HG02943 (cell line): ENCODE data around the gene RBMS3.
"Not testable (repeated sequence)": the region's sequence is repeated elsewhere in the genome, so short reads cannot be mapped to it uniquely, and the experiment has no call there.

Source experiments
- ATAC-seq: cut with Tn5 transposase; IDR thresholded peaks from one replicate; pipeline ENCODE4 v1.9.1; 2021; ENCODE audit warnings: mild to moderate bottlenecking, low read depth, moderate library complexity; ENCODE audit not compliant: unreplicated experiment

Gene RBMS3

DNA sequence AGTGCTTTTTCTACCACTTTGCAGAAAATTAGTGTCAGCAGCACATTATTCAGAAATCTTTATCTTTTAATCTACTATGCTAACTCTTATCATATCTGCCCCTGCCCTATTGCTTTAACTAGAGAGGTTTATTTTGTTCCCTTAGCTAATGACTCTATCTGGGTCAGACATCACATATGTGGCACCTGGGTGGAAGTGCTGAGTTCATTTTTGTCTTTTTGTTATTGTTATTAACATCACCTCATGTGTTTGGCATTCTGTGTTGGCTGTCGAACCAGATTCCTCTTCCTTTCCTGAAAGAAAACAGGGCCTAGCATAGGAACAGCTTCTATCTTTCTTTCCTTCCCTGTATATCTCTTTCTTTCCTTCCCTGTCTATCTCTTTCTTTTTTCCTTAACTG, 100.7 kb downstream of the RBMS3 start:
- no peak for ATAC-seq

DNA sequence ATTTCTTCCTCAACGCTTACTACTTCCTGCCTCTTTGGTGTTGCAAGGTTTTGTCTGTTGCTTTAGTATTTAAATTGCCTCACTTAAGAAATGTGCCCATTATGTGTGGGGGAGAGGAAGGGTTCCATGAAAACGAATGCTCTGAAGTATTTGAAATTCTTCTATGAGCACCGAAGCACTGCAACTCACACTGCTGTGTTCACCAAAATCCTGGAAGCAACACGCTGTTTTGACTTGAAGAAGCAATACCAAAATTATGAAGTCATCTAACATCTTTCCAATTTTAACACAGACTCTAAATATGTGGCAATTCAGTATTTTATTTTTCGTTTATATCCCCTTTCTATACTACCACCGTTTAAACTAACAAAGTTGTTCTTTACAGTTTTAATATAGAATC, 101.5 kb downstream of the RBMS3 start:
- ATAC-seq = no peak

DNA sequence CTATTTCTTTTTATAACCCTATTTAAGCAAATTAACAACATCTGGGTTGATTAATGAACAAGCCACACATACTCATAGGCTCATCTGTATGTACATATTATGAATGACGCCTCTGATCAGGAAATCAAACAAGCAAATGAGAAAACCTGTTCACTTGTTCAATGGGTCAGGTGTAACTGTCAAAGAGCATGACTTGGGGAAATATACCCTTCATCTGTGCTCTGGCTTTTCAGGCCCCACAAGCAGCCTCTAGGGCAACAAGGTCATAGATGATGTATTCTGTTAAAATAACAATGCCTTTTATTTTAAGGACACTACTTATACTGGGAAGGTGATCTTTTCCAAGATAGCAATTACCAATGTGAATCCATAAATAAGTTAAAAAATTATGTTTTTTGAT, 102.0 kb downstream of the RBMS3 start:
- ATAC-seq = no peak

DNA sequence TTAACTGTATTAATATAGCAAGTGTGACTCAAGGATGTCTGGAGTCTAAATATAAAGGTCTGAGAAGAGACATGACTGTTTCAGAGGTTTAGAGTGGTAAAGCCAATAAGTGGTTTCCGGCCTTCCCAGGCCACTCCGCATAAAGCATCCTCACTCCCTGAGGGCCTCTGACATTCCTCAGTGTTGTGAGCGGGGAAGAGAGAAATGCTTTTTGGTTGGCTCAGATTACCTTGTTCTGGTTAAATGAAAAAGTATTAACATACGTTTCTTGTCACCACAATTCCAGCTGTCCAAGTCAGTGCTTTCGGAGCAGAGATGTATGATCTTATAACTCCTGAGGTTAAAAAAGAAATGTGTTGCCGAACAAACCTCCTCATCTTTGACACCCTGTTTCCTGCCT, 103.8 kb downstream of the RBMS3 start:
- ATAC-seq = no peak

DNA sequence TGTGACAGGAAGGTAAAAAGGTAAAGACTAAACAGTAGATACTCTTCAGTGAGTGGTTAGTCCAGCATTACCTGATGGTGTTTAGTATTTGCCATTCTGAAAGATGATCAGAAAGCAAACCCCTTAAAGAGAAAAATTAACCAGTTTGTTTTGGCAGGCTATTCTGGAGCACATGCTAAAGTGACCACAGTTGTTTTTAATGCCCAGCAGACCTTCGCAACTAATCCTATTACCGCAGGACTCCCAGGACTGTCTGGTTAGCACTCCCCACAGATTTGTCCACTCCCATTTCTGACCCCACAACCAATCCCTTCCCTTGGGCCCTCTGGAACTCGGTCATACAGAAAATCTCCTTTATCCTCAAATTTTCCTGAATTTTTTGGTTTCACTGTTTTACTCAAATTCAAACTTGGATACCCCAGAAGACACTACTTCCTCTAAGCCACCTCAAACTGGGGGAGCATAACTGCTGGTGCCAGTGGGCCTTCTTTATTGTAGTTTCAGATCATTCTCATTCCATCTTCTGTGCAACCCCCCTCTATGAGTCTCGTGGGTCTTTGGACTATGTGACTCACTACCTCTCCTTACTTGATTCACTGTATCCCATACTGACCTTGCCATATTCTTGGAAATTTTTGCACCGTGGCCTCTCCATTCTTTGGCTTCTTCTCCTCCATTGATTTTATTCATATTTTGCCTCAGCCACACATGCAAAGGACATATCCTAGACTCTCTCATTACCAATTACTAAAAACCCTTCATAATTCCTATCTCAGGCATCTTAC, 104.4 kb downstream of the RBMS3 start:
- ATAC-seq = no peak

DNA sequence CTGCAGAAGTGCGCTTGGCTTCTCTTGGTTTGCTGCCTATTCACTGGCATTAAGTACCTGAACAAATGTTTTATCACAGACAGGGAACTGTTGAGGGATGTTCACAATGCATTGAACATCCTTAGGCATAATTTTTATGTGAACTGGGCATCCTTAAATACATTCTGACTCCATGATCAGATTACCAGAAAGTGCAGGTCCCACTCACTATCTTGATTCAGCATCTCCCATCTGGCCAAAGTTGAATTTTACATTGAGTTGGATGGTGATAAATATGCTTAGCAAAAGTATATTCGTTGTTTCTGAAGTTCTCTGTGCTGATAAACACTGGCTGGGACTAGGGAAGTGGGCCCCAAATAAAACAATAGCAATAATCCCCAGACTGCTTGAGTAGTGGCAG, 108.5 kb downstream of the RBMS3 start:
- no peak for ATAC-seq

DNA sequence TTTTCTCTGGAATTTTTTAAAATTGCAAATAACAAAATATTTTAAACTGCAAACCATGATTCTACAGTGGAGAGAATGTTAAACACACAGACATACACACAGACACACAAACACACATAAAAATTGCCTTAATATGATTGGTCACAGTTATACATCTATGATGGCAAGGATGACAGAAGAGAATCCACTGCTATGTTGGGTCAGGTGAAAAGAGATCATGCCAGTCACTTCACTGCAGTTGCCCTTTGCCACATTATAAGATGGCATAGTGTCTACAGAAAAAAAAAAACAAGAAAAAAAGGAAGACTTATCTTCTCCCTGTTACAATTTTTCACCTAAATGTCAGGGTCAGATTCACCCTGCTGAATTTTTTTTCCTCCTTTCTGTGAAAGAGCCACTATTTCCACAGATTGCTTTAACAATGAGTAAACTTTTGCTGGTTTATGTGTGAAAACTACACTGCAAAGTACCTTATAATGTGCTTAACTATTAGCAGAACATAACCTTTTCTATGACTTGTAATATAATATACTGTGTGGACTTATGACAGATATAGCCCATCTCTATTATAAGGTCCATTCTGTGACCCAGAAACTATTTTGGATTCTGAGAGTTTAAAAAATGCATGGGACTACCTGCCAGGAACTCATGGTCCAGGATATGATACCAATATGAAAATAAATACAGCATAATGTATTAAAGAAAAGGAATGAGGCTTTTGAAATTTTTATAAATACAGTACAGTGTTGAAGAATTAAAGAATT, 111.9 kb downstream of the RBMS3 start:
- no peak for ATAC-seq

DNA sequence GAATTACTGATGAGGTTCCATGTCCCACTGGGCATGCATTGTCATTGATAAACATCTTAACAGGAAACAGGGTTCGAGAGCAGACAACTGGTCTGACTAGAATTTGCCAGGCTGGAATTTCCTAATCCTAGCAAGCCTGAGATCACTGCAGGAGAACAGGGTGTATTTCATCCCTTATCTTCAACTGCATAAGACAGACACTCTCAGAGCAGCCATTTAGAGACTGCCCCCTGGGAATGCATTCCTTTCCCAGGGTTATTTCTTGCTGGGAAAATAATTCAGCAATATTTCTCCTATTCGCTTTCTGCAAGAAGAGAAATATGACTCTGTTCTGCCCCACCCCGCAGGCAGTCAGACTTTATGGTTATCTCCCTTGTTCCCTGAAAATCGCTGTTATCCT, 113.1 kb downstream of the RBMS3 start:
- ATAC-seq = not testable (repeated sequence)

DNA sequence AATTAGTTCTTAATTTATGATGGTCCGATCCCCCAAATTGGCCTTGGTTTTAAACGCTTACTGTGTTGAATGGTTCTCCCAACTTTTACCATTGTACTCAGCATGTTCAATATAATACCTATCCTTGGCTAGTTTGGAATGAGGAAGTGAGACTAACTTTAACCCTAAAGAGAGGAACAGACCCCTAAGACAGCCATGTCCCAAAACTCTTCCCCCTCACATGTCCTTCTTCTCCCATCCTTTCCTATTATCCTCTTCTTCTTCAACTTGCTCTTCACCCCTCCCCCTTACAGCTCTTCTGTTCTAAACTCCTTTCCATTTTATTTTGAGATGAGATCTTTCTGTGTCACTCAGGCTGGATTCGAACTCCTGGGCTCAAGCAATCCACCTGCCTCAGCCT, 116.5 kb downstream of the RBMS3 start:
- ATAC-seq = no peak

DNA sequence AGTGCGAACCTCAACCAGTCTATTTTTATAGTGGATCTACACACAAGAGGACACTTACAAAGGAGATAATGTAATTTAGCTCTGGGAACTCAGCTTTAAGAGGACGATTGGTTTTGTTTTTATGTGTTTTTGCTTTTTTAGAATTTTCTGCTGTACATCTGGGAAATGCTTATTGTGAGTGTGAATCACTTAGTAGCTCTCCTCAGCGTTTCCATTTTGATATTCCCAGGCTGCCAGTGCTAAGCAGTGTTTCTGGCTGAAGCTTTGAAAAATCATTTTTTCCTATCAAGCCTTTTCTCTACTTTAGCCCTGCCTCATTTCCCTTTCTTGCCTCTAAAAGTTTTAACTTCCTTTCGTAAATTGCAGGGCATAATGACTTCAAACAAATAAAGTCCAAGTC, 117.9 kb downstream of the RBMS3 start:
- ATAC-seq = no peak

DNA sequence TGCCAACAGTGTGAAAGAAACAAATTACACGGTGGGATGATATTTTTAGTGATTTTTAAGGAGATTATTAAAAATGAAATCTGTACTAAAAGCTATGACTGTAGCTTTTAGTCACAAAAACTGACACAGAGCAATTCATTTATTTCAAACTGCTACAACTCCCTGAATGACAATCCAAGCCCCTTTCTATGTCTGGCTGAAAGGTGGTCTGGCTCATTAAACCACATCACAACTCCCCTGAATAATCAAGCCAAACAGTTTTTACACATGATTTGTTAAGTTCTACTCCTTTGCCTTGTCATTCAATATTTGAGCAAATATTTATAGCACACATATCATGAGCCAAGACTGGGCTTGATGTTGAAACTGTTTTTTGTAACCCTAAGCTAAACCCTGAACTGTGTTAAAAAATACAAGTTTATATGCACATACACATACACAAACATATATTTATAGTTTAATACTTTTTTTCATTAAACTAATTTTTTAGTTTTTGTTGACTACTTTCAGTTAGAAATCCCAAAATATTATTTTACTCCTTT, 125.5 kb downstream of the RBMS3 start:
- no peak for ATAC-seq

DNA sequence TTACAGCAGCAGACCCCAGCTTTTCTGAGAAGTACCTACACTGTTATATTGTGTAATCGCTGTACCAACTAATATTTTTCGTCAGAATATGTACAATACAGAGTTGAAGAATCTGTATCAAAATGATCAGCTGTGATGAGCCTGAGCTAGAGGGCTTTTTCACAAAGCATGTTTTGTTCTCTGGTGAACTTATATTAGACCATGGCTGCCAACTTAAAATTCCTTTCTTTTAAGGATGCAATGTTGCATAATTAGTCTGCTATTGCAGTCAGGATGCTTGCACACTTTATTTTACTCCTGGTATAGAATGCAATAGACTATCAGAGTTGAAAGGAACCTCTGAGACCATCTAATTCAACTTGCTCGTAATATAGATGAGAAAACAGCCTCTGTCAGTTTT, 127.8 kb downstream of the RBMS3 start:
- no peak for ATAC-seq

DNA sequence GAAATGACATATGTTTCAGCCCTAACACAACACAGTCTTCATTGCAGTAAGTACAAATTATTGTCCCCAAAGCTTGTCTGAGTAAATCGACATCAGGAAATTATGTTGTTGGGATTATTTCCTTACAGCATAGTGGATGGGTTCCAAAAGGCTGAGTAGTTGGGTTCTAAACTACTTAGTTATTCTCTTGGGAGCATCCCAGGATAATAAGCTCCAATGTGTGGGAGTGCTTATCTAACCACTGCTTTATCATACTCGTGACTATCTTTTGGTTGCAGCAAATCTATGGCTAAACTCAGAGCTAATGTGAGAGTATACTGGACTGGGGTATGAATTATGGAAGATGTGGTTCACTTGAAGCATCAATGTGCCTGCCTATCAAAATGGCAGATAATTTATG, 128.5 kb downstream of the RBMS3 start:
- no peak for ATAC-seq

DNA sequence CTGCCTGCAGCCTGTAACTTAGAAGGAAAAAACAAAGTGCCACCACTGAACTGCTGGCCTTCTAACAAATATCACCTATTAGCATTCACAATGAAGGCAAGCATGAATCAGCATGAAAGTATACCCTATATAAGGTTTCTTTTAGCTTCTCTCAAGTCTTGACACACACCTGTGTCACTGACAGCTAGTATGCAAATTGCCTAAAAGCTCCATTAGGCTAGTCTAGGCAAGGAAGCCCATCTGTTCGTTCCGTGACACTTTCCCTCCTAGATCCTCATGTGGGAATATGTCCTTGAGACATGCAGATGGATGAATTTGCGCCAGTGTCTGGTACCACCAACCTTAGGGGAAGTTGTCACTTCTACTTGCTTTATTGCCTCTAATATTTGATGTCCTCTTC, 129.3 kb downstream of the RBMS3 start:
- ATAC-seq = no peak

DNA sequence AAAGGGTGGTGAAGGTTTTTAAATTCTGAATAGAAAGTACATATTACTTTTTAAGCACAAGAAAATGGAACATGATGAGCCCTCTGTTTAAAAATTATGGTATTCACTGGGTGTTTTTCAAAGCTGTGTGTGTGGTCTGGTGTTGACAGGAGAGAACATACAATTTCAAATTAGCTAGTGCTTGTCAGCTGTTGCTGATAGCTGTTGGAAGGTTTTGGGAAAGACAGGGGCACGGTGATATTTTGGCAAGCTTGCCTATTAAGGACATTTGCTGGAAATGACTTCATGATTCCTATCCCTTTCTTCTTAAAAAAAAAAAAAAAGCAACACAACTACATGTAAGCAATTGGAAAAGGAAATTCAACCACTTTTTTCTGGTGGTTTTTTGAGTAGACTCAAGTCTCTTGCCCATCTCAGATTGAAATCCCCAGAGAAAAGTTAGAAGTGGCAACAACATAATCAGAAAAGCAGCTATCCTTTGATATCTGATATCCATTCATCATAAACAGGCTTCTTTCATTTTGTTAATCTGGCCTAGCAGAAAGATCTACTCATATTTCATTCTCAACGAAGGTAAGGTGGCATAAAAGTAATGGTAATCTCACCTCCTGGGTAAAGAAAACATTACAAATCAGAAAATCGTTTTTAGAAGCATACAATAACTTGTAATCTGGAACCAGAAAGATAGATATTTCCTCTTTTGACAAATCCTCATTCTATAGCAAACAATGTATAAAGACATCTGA, 130.0 kb downstream of the RBMS3 start:
- ATAC-seq = no peak

DNA sequence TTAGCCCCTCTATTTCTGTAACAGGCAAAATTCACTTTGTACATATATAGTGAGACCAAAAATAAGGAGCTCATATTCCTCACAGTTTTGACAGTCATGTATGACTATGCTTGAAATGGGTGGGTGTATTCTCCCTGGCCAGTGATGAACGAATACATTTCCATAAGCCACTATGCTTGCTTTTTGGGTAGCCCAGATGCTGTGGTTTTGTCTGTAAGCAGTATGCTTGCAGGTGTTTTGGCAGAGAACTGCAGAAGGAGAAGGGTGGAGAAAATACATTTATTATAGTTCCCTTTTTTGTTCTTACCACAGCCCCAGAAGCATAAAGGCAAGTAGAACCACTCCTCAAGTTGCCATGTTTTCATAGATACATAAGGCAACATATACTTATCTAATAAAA, 131.2 kb downstream of the RBMS3 start:
- ATAC-seq = no peak

DNA sequence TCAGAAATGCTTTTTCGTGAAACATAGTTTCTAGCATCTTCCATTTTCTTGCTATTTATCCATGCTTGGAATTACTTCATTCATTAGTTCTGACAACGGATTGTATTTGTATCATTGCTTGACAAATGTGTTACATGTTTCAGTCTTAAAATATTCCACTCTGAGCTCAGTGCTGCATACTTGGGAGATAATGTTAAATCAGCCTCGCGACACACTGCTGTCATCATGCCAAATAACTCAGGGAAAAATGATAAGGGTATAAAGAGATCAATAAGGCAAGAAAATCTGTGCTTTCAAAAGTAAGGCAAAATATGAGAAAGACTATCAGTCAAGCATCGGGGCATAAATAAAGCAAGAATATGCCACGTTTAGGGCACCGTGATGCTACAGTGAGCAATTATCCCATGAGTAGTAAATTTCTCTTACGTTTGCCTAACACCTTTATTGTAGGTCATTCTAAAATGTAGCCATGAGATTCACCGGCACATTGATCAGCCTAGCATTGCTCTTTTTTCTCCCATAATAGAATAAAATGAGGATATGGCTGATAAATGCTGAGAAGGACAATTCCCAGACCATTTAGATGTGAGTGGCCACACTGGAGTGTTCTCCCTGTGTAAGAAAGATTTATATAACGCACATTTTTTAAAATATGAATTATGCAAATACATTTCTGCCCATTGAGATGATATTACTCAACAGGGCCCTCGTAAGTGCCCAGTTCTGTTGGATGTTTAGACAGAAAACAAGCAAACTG, 133.8 kb downstream of the RBMS3 start:
- no peak for ATAC-seq

DNA sequence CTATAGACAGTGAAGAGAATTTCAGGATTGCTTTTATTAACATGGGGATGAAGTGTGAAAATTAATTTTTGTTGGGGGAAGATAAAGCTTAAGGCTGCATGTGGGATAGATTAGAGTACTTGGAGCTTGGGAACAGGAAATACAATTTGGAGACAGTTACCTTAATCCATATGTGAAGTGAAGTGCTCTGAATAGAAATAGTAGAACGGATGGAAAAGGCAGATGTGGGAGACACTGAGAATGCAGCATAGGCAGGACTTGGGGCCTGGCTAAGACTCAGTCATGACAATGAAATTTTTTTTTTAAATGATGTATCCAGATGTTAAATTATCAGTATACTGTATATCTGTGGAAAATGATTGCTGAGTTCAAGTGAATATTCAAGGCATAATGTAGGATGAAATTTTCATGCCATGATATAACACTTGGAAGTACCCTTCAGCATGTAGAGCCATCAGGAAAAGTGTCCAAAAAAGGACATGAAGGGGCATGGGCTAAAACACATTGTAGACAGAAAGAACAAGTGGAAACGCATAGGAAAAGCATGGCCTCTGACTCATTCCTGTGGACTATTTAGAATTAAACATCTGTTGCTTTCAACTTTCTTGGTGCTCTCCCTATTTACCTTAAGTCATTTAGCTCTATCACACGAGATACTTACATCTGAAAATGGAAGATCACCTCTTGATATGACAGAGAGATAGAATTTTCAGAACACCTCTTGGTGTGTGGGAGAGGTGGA, 134.8 kb downstream of the RBMS3 start:
- no peak for ATAC-seq

DNA sequence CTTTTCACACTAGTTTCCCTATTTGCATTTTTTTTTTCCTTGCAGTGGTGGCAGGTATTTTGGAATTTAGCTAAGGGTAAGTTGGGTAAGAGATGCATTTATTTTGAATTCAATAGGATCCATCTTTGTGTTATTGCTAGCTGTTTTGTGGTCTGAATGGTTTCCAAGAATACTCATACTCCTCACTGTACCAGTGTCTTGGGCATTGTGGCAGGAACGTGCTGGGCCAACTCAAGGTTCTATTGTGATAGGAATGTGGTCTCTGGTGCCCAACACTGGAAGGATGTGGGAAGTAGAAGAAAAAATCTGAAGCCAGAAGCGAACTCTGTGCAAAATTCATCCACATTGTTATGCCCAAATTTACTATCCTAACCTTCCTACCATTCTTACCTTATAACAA, 135.6 kb downstream of the RBMS3 start:
- no peak for ATAC-seq

DNA sequence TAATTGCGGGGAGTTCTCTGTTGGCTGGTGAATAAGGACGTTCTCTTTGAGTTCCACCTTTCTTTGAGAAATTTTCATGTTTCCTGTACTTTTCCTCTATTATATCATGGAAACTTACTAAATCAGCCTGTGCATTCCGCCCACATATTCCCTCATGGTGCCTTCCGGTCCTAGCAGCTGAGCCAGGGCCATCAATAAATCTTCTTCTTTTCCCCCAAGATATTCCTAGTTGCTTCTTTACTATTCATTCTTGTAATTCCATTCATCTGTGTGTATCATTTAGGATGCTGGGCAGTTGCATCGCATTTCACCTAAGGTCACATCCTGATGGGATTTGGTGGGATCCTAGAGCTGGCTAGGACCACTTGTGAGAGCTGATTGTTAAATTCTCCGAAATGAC, 139.2 kb downstream of the RBMS3 start:
- ATAC-seq = no peak
